ENCODE data around the gene CHST3.
"Not testable (repeated sequence)": the region's sequence is repeated elsewhere in the genome, so short reads cannot be mapped to it uniquely, and the experiment has no call there.

Gene CHST3

DNA sequence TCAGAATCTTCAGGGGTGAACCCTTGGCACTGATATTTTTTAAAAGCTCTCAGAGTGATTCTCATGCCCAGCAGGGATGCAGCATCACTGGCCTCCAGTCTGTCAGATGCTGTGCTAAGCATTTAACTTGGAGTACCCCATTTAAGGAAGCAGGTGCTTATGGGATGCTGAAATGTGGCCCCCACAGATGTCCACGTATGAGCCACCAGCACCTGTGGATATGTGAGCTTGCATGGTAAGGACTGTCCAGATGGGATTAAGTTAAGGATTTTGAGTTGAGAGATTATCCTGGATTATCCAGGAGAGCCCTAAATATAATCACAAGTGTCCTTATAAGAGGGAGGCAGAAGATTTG, 17.7 kb downstream of the CHST3 start:
- peak; percentile 56 for DNase-seq
- TF ChIP-seq, protein P1, sequence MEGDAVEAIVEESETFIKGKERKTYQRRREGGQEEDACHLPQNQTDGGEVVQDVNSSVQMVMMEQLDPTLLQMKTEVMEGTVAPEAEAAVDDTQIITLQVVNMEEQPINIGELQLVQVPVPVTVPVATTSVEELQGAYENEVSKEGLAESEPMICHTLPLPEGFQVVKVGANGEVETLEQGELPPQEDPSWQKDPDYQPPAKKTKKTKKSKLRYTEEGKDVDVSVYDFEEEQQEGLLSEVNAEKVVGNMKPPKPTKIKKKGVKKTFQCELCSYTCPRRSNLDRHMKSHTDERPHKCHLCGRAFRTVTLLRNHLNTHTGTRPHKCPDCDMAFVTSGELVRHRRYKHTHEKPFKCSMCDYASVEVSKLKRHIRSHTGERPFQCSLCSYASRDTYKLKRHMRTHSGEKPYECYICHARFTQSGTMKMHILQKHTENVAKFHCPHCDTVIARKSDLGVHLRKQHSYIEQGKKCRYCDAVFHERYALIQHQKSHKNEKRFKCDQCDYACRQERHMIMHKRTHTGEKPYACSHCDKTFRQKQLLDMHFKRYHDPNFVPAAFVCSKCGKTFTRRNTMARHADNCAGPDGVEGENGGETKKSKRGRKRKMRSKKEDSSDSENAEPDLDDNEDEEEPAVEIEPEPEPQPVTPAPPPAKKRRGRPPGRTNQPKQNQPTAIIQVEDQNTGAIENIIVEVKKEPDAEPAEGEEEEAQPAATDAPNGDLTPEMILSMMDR (IDR thresholded peaks at IDR 0.05; ENCODE audit: low read depth, low read length): no peak

DNA sequence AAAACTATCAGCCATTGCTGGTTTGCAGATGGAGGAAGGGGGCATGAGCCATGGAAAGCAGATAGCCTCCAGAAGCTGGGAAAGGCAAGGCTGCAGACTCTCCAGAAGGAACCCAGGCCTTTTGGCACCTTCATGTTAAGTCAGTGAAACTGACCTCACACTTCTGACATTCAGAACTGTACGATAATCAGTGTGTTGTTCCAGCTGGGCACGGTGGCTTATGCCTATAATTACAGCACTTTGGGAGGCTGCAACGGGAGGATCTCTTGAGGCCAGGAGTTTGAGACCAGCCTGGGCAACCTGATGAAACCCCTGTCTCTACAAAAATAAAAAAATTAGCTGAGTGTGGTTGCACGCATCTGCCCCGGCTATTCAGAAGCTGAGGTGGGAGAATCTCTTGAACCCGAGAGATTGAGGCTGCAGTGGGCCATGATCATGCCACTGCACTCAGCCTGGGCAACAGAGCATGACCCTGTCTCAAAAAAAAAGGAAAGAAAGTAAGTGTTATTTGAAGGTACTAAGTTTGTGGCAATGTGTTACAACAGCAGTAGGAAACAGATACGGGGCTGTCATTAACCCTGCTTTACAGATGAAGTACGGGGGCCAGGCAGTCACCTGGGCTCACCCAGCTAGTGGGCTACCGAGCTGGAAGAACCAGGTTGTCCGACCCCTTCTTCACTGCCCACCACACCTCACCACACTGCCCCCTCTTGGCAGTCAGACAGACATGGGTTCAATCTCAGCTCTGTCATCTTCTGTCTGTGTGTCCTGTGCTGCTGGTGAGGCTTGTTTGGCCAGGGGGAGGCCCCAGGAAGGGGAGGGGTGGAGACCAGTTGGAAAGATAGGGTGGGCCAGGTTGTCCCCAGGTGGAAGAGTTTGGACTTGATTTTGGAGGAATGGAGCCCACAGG, 18.3 kb downstream of the CHST3 start:
- H3K4me3 ChIP-seq (ENCODE audit: low read depth, low read length): no peak overlapping the region
- no peaks in the 10 kb centered on the region for H3K36me3 ChIP-seq
- TF ChIP-seq, protein P1 (IDR thresholded peaks at IDR 0.05; ENCODE audit: low read depth, low read length): 0 out of 2 replicates have a peak, but pooled peaks have one; percentile 13
- H3K9me3 ChIP-seq (ENCODE audit: severe bottlenecking): no peaks in the 10 kb centered on the region
- peak; percentile 42 for DNase-seq
- H3K27me3 ChIP-seq (ENCODE audit: insufficient read depth, low read depth, severe bottlenecking): no peaks in the 10 kb centered on the region
- no peak overlapping the region for H3K27ac ChIP-seq

More for the DNA sequence above, 17.7 kb downstream of the CHST3 start:
- Histone ChIP-seq H3K27ac (no peak overlapping the region), H3K27me3 (ENCODE audit: insufficient read depth, low read depth, severe bottlenecking) (no peaks in the 10 kb centered on the region), H3K4me3 (ENCODE audit: low read depth, low read length) (no peak overlapping the region), H3K36me3 (no peaks in the 10 kb centered on the region), H3K9me3 (ENCODE audit: severe bottlenecking) (no peaks in the 10 kb centered on the region)

DNA sequence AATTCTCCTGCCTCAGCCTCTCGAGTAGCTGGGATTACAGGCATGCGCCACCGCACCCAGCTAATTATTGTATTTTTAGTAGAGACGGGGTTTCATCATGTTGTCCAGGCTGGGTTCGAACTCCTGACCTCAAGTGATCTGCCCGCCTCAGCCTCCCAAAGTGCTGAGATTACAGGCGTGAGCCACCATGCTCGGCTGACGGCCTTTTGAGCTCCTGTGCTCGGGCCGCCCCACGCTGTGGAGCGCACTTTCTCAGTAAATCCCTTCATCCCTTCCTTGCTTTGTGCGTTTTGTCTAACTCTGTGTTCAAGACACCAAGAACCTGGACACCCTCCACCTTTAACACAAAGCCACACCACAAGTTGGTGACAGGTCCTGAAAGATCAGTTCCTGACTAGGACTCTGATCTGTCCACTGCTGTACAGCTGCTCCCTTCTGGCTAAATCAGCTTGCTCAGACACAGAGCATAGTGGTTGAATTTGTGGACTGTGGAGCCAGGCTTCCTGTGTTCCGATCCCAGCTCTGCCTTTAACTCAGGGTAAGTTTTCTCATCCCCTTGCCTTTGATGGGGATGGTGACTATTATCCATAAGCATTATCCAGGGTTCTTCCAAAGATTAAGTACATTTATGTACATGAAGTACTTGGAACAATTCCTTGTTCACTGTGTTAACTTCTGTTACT, 20.1 kb downstream of the CHST3 start:
- no peak for DNase-seq
- no peak overlapping the region for H3K27ac ChIP-seq
- H3K9me3 ChIP-seq (ENCODE audit: severe bottlenecking): no peaks in the 10 kb centered on the region
- H3K36me3 ChIP-seq: no peaks in the 10 kb centered on the region
- H3K4me3 ChIP-seq (ENCODE audit: low read depth, low read length): no peak overlapping the region
- TF ChIP-seq, protein P1 (IDR thresholded peaks at IDR 0.05; ENCODE audit: low read depth, low read length): no peak
- no peaks in the 10 kb centered on the region for H3K27me3 ChIP-seq (ENCODE audit: insufficient read depth, low read depth, severe bottlenecking)

DNA sequence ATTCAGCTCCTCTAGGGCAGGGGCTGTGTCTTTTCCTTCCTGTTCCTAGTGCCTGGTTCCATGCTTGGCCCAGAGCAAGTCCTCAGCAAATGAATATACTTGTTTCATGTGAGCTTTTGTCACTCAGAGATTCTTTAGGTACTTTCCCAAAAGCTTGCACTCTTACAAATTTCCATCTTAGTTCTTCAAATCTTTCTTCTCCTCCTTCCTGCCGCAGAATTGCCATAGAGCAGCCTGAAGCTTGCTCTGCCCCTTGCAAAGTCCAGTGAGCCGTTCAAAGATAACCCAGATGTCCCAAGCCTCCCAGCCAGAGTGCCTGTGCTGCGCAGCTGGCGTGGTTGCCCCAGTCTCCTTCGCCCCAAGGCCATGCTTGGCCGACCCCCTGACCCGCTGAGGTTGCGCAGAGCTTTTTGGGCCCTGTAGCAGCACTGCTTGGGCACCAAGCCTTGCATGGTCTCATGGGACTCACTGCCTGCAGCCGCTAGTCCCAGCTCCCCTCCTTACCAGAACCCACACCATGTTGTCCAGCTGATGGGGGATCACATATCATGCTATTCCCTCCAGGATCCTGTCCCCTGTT, 20.7 kb downstream of the CHST3 start:
- Histone ChIP-seq H3K4me3 (ENCODE audit: low read depth, low read length) (no peak overlapping the region), H3K27me3 (ENCODE audit: insufficient read depth, low read depth, severe bottlenecking) (no peaks in the 10 kb centered on the region), H3K36me3 (no peaks in the 10 kb centered on the region), H3K27ac (no peak overlapping the region), H3K9me3 (ENCODE audit: severe bottlenecking) (no peaks in the 10 kb centered on the region)
- TF ChIP-seq, protein P1 (IDR thresholded peaks at IDR 0.05; ENCODE audit: low read depth, low read length): no peak
- no peak for DNase-seq

DNA sequence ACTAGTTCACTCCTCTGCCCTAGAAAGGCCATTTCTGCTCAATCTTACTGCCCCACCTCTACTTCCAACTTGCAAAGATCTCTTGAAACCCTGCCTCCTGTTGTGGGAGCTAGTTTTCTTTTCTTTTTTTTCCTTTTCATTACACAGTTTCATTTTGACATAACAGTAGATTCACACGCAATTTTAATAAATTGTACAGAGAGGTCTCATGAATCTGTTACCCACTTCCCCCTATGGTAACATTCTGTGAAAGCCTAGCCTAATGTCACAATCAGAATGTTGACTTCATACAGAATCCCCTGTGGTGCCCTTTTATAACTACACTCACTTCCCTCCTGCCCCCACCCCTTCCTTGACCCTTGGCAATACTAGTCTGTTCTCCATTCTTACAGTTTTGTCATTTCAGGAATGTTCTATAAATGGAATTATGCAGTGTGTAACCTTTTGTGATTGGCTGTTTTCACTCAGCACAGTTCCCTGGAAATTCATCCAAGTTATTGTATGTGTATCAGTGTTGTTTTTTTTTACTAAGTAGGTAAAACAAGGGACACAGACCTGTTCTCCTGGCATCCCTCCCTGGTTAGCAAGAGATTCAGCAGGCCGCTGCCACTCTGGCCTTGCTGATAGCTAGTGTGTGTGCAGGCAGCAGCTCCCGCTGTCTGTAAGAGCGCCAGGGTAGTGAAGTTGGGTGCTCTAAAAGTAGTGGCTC, 21.5 kb downstream of the CHST3 start:
- H3K27ac ChIP-seq: no peak overlapping the region
- no peaks in the 10 kb centered on the region for H3K27me3 ChIP-seq (ENCODE audit: insufficient read depth, low read depth, severe bottlenecking)
- no peaks in the 10 kb centered on the region for H3K36me3 ChIP-seq
- TF ChIP-seq, protein P1 (IDR thresholded peaks at IDR 0.05; ENCODE audit: low read depth, low read length): no peak
- no peaks in the 10 kb centered on the region for H3K9me3 ChIP-seq (ENCODE audit: severe bottlenecking)
- H3K4me3 ChIP-seq (ENCODE audit: low read depth, low read length): no peak overlapping the region
- DNase-seq: no peak

DNA sequence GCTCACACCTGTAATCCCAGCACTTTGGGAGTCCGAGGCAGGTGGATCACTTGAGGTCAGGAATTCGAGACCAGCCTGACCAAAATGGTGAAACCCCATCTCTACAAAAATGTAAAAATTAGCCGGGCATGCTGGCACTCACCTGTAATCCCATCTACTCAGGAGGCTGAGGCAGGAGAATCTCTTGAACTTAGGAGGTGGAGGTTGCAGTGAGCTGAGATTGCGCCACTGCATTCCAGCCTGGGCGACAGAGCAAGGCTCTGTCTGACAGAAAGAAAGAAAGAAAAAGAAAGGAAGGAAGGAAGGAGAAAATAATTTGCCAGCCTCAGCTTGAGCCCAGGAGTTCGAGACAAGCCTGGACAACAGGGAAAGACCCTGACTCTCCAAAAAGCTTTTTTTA, 24.7 kb downstream of the CHST3 start:
- not testable (repeated sequence) for DNase-seq

More for the DNA sequence above, 24.7 kb downstream of the CHST3 start:
- H3K36me3 ChIP-seq; H3K4me3 ChIP-seq (ENCODE audit: low read depth, low read length); H3K27ac ChIP-seq; H3K27me3 ChIP-seq (ENCODE audit: insufficient read depth, low read depth, severe bottlenecking); H3K9me3 ChIP-seq (ENCODE audit: severe bottlenecking): not testable (repeated sequence)

Measured in WERI-Rb-1 (cell line).